Measurements from ENCODE around the gene BRD1.

The BRD1 gene

GRCh38 chr22:49869845-49870712 lies 42.4 kb upstream of the BRD1 start:
- Histone ChIP-seq H3K14ac (ENCODE audit: low read length in 2 of 2) (no peak overlapping the region), H3K79me1 (replicated peaks; ENCODE audit: low read length, poor library complexity, severe bottlenecking) (peaks cover 25% of the 10 kb centered on the region), H3K18ac (ENCODE audit: low read depth in 1 of 2, low read length in 2 of 2) (no peak overlapping the region), H3K27me3 (ENCODE audit: control insufficient read depth in 1 of 2, insufficient read depth in 1 of 2, low read length in 2 of 2) (no peaks in the 10 kb centered on the region), H2BK120ac (ENCODE audit: low read depth, low read length) (no peak overlapping the region), H2BK12ac (ENCODE audit: low read length in 2 of 2) (no peak overlapping the region), H3K9me3 (ENCODE audit: control insufficient read depth, low read length) (peaks cover 39% of the 10 kb centered on the region), H3K36me3 (ENCODE audit: control insufficient read depth in 1 of 2, insufficient read depth in 2 of 2, low read depth in 1 of 2, low read length in 2 of 2) (peaks cover 11 to 18% of the 10 kb centered on the region in 2 experiments), H3K4me1 (ENCODE audit: control insufficient read depth, insufficient read depth, low read depth, low read length) (no peaks in the 10 kb centered on the region), H2AFZ (ENCODE audit: low read depth, low read length) (no peak overlapping the region), H3K4ac (ENCODE audit: low read depth in 1 of 2, low read length in 2 of 2) (no peak overlapping the region), H2BK5ac (ENCODE audit: low read depth, low read length, poor library complexity, severe bottlenecking) (no peak overlapping the region), H3K27ac (ENCODE audit: low read length, poor library complexity, severe bottlenecking) (no peak overlapping the region), H3K9ac (ENCODE audit: low read length) (no peak overlapping the region), H4K8ac (ENCODE audit: low read length) (no peak overlapping the region), H4K91ac (ENCODE audit: low read length) (no peak overlapping the region), H2AK5ac (ENCODE audit: low read length, severe bottlenecking) (no peak overlapping the region), H2BK15ac (ENCODE audit: low read depth, poor library complexity, severe bottlenecking) (no peak overlapping the region), H3K4me3 (ENCODE audit: insufficient read depth in 1 of 2, low read depth in 1 of 2, low read length in 2 of 2) (no peak overlapping the region), H3K4me2 (ENCODE audit: low read length, poor library complexity, severe bottlenecking) (no peak overlapping the region), H3K23ac (ENCODE audit: low read length in 2 of 2) (no peak overlapping the region)
- WGBS = 96% methylated on average over 13 of the region's 14 CpGs
- DNase-seq = no peak

- H4K8ac ChIP-seq (ENCODE audit: low read length) = no peak overlapping the region
- no peak overlapping the region for H4K91ac ChIP-seq (ENCODE audit: low read length)
- H3K4me1 ChIP-seq (ENCODE audit: control insufficient read depth, insufficient read depth, low read depth, low read length) = no peaks in the 10 kb centered on the region
- H2BK12ac ChIP-seq (ENCODE audit: low read length in 2 of 2) = no peak overlapping the region
- no peak overlapping the region for H2BK15ac ChIP-seq (ENCODE audit: low read depth, poor library complexity, severe bottlenecking)
- no peak overlapping the region for H2AK5ac ChIP-seq (ENCODE audit: low read length, severe bottlenecking)
- no peak overlapping the region for H3K4me2 ChIP-seq (ENCODE audit: low read length, poor library complexity, severe bottlenecking)
- H3K4me3 ChIP-seq (ENCODE audit: insufficient read depth in 1 of 2, low read depth in 1 of 2, low read length in 2 of 2) = no peak overlapping the region
- H3K18ac ChIP-seq (ENCODE audit: low read depth in 1 of 2, low read length in 2 of 2) = no peak overlapping the region
- no peak overlapping the region for H3K14ac ChIP-seq (ENCODE audit: low read length in 2 of 2)
- H2BK120ac ChIP-seq (ENCODE audit: low read depth, low read length) = no peak overlapping the region
- no peak overlapping the region for H3K9ac ChIP-seq (ENCODE audit: low read length)
- H2BK5ac ChIP-seq (ENCODE audit: low read depth, low read length, poor library complexity, severe bottlenecking) = no peak overlapping the region
- H3K36me3 ChIP-seq (ENCODE audit: control insufficient read depth in 1 of 2, insufficient read depth in 2 of 2, low read depth in 1 of 2, low read length in 2 of 2) = peaks cover 11 to 21% of the 10 kb centered on the region in 2 experiments
- H3K79me1 ChIP-seq (replicated peaks; ENCODE audit: low read length, poor library complexity, severe bottlenecking) = peaks cover 28% of the 10 kb centered on the region
- peaks cover 39% of the 10 kb centered on the region for H3K9me3 ChIP-seq (ENCODE audit: control insufficient read depth, low read length)
- H3K27me3 ChIP-seq (ENCODE audit: control insufficient read depth in 1 of 2, insufficient read depth in 1 of 2, low read length in 2 of 2) = no peaks in the 10 kb centered on the region
- WGBS = 96% methylated on average over 15 of the region's 17 CpGs
- no peak overlapping the region for H3K4ac ChIP-seq (ENCODE audit: low read depth in 1 of 2, low read length in 2 of 2)
- H3K27ac ChIP-seq (ENCODE audit: low read length, poor library complexity, severe bottlenecking) = no peak overlapping the region
- H2AFZ ChIP-seq (ENCODE audit: low read depth, low read length) = no peak overlapping the region
- H3K23ac ChIP-seq (ENCODE audit: low read length in 2 of 2) = no peak overlapping the region
- DNase-seq = no peak
Observed at GRCh38 chr22:49869086-49869830, 41.6 kb upstream of the BRD1 start.

DNA sequence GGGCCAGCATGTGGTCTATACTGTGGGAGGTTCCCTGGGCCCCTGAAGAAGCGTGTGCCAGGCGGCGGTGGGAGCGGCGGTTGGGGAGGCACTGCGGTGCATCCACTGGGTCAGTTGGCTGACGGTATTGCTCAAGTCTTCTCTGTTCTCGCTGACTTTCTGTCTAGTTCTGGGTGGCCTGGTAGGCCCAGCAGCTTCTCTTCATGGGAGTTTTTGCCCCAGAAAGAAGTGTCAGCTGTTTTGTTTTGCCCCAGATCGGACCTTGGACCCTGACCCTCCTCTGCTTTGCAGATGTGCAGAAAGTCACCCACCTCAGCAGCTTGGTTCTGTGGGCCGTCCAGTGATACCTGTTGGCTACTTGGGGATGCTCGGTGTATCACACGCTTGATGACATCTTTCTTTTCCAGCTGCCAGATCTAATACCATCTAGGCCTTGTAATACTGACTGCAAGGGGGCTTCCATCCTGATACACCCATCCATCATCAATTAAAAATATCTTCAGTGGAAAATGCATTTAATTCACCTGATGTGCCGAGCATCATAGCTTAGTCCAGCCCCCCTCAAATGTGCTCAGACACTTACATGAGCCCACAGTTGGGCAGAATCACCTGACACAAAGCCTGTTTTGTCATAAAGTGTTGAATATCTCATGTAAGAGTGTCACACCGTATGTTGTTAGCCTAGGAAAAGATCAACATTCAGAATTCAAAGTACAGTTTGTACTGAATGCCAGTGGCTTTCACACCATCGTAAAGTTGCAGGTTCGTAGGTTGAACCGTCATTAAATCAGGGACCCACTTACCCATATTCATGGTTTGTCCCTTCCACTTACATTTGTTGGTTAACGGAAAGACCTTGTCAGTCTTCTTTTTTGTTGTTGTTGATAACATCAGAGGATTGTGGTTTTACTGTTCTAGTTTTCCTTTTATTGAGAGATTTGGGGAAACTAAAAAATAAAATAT lies 39.9 kb upstream of the BRD1 start:
- WGBS = 97% methylated on average over 17 of the region's 18 CpGs
- no peak overlapping the region for H2BK15ac ChIP-seq (ENCODE audit: low read depth, poor library complexity, severe bottlenecking)
- H3K14ac ChIP-seq (ENCODE audit: low read length in 2 of 2) = no peak overlapping the region
- no peaks in the 10 kb centered on the region for H3K27me3 ChIP-seq (ENCODE audit: control insufficient read depth in 1 of 2, insufficient read depth in 1 of 2, low read length in 2 of 2)
- H4K91ac ChIP-seq (ENCODE audit: low read length) = no peak overlapping the region
- no peak overlapping the region for H2BK12ac ChIP-seq (ENCODE audit: low read length in 2 of 2)
- H3K18ac ChIP-seq (ENCODE audit: low read depth in 1 of 2, low read length in 2 of 2) = no peak overlapping the region
- H3K27ac ChIP-seq (ENCODE audit: low read length, poor library complexity, severe bottlenecking) = no peak overlapping the region
- H3K4ac ChIP-seq (ENCODE audit: low read depth in 1 of 2, low read length in 2 of 2) = no peak overlapping the region
- H3K9me3 ChIP-seq (ENCODE audit: control insufficient read depth, low read length) = peaks cover 39% of the 10 kb centered on the region
- no peak overlapping the region for H2BK120ac ChIP-seq (ENCODE audit: low read depth, low read length)
- H3K36me3 ChIP-seq (ENCODE audit: control insufficient read depth in 1 of 2, insufficient read depth in 2 of 2, low read depth in 1 of 2, low read length in 2 of 2) = peaks cover 7 to 21% of the 10 kb centered on the region in 2 experiments
- H2BK5ac ChIP-seq (ENCODE audit: low read depth, low read length, poor library complexity, severe bottlenecking) = no peak overlapping the region
- H3K4me1 ChIP-seq (ENCODE audit: control insufficient read depth, insufficient read depth, low read depth, low read length) = no peaks in the 10 kb centered on the region
- H3K9ac ChIP-seq (ENCODE audit: low read length) = no peak overlapping the region
- no peak overlapping the region for H3K23ac ChIP-seq (ENCODE audit: low read length in 2 of 2)
- no peak overlapping the region for H2AK5ac ChIP-seq (ENCODE audit: low read length, severe bottlenecking)
- no peak overlapping the region for H4K8ac ChIP-seq (ENCODE audit: low read length)
- no peak overlapping the region for H2AFZ ChIP-seq (ENCODE audit: low read depth, low read length)
- no peak for DNase-seq
- no peak overlapping the region for H3K4me2 ChIP-seq (ENCODE audit: low read length, poor library complexity, severe bottlenecking)
- peaks cover 22% of the 10 kb centered on the region for H3K79me1 ChIP-seq (replicated peaks; ENCODE audit: low read length, poor library complexity, severe bottlenecking)
- H3K4me3 ChIP-seq (ENCODE audit: insufficient read depth in 1 of 2, low read depth in 1 of 2, low read length in 2 of 2) = no peak overlapping the region

Measured in mesenchymal stem cell (in vitro differentiated cells and primary cell).